Liver (tissue), 9 donors: Measurements from ENCODE around the gene TUBGCP2. TPM values are rescaled to one million over a fixed set of nuclear protein-coding genes. Genes with fewer than 3 reads are reported as not detected.
A peak's percentile ranks its signal among the peaks of the same experiment; 100 is the strongest.

Experiments
- DNase-seq: peaks from one replicate; pipeline ENCODE4 v3.0.0-alpha.2; 2017; ENCODE audit warnings: low spot score
- H3K27ac ChIP-seq, 2 donors: one replicate each; pipeline ENCODE4 v1.7.0; 2013; ENCODE audit warnings: inconsistent platforms in 2 of 2, low read length in 2 of 2, control low read depth in 1 of 2, low read depth in 1 of 2, mild to moderate bottlenecking in 1 of 2
- H3K27me3 ChIP-seq, 4 donors: one replicate each; pipeline versions ENCODE4 v1.6.1 to v1.7.0; 2013; ENCODE audit warnings: low read length in 3 of 4, inconsistent platforms in 1 of 4, mild to moderate bottlenecking in 1 of 4, moderate library complexity in 1 of 4; ENCODE audit not compliant: control insufficient read depth in 4 of 4, insufficient read depth in 4 of 4
- H3K36me3 ChIP-seq, 4 donors: one replicate each; pipeline versions ENCODE4 v1.6.1 to v1.7.0; 2013; ENCODE audit warnings: low read length in 3 of 4, mild to moderate bottlenecking in 3 of 4, low read depth in 1 of 4, moderate library complexity in 1 of 4; ENCODE audit not compliant: control insufficient read depth in 4 of 4, insufficient read depth in 3 of 4
- H3K4me1 ChIP-seq, 4 donors: one replicate each; pipeline versions ENCODE4 v1.6.1 to v1.7.0; 2013; ENCODE audit warnings: low read length in 3 of 4, mild to moderate bottlenecking in 3 of 4, moderate library complexity in 1 of 4; ENCODE audit not compliant: control insufficient read depth in 4 of 4, insufficient read depth in 4 of 4
- H3K4me3 ChIP-seq, 3 donors: one replicate each; pipeline versions ENCODE4 v1.6.1 to v1.7.0; 2013; ENCODE audit warnings: low read length in 3 of 3, control low read depth in 1 of 3, low read depth in 1 of 3, mild to moderate bottlenecking in 1 of 3
- H3K9ac ChIP-seq, 2 donors: one replicate each; pipeline ENCODE4 v1.7.0; 2013; ENCODE audit warnings: low read length in 2 of 2, mild to moderate bottlenecking in 2 of 2, moderate library complexity in 2 of 2, control low read depth in 1 of 2, low read depth in 1 of 2
- H3K9me3 ChIP-seq, 4 donors: one replicate each; pipeline versions ENCODE4 v1.6.1 to v1.7.0; 2013; ENCODE audit warnings: low read length in 3 of 4; ENCODE audit not compliant: control insufficient read depth in 4 of 4
- FOXA1 ChIP-seq: IDR thresholded peaks from 2 replicates; pipeline ENCODE4 v1.6.1; 2016; ENCODE audit warnings: antibody characterized with exemption
- FOXA2 ChIP-seq: IDR thresholded peaks from 2 replicates; pipeline ENCODE4 v1.6.1; 2016; ENCODE audit warnings: antibody characterized with exemption
- GABPA ChIP-seq, 2 donors: IDR thresholded peaks in 1 of 2; conservative IDR thresholded peaks in 1 of 2; 2 replicates each; pipeline ENCODE4 v1.6.1; 2016; ENCODE audit warnings: antibody characterized with exemption in 2 of 2, mild to moderate bottlenecking in 1 of 2, moderate library complexity in 1 of 2
- HNF4A ChIP-seq, 2 donors: conservative IDR thresholded peaks; 2 replicates each; pipeline ENCODE4 v1.6.1; 2016; ENCODE audit warnings: antibody characterized with exemption in 2 of 2, mild to moderate bottlenecking in 2 of 2
- HNF4G ChIP-seq: IDR thresholded peaks from 2 replicates; pipeline ENCODE4 v1.6.1; 2016; ENCODE audit warnings: antibody characterized with exemption
- JUND ChIP-seq, 2 donors: IDR thresholded peaks; 2 replicates each; pipeline ENCODE4 v1.6.1; 2016; ENCODE audit warnings: antibody characterized with exemption in 2 of 2
- NR2F2 ChIP-seq: IDR thresholded peaks from 2 replicates; pipeline ENCODE4 v1.6.1; 2016; ENCODE audit warnings: antibody characterized with exemption
- RAD21 ChIP-seq, 2 donors: IDR thresholded peaks; 2 replicates each; pipeline ENCODE4 v1.6.1; 2016; ENCODE audit warnings: antibody characterized with exemption in 2 of 2, mild to moderate bottlenecking in 2 of 2
- TAF1 ChIP-seq: conservative IDR thresholded peaks from 2 replicates; pipeline ENCODE4 v1.6.1; 2016; ENCODE audit warnings: antibody characterized with exemption, mild to moderate bottlenecking
- YY1 ChIP-seq: IDR thresholded peaks from 2 replicates; pipeline ENCODE4 v1.6.1; 2016; ENCODE audit warnings: antibody characterized with exemption, mild to moderate bottlenecking
- WGBS: extraction: QIAGEN DNeasy Blood & Tissue Kit; methylation state at CpG from one replicate; pipeline ENCODE4 v1.1.7; 2013; 5-methylcytosine and 5-hydroxymethylcytosine counted together
- polyA plus RNA-seq, 2 donors: library from polyadenylated mRNA; stranded (reverse) in 1 of 2; unstranded in 1 of 2; fragments of 200-250 nt in 1 of 2; fragments of >200 nt in 1 of 2; fragmentation: Nextera tagmentation in 1 of 2; extraction: Ambion mirVana in 1 of 2; gene quantifications; one replicate each; pipeline versions ENCODE4 v1.2.1 to v1.2.3, GENCODE V29; 2013 to 2015
- total RNA-seq, 2 donors: library from RNA; depleted of rRNA; stranded (reverse); fragments of >200 nt; gene quantifications; one replicate each; pipeline ENCODE4 v1.2.3, GENCODE V29; 2014
- TF ChIP-seq, protein P1 (sequence below): IDR thresholded peaks from 2 replicates; pipeline ENCODE4 v1.6.1; 2016; ENCODE audit warnings: antibody characterized with exemption
- TF ChIP-seq, protein P2 (sequence below): fragments of 150-350 bp; IDR thresholded peaks from 2 replicates; pipeline ENCODE4 v1.5.1; 2017; ENCODE audit warnings: improper control_type of control experiment, low read depth, low read length; ENCODE audit not compliant: missing input control
- donor health status: healthy.
- donor health status: healthy.
- donor health status: healthy.
- donor health status: healthy.
- donor health status: healthy.

TUBGCP2 gene
- total and polyA plus RNA-seq, 4 donors = 18.8 to 32.4 (median 27.6) TPM

DNA sequence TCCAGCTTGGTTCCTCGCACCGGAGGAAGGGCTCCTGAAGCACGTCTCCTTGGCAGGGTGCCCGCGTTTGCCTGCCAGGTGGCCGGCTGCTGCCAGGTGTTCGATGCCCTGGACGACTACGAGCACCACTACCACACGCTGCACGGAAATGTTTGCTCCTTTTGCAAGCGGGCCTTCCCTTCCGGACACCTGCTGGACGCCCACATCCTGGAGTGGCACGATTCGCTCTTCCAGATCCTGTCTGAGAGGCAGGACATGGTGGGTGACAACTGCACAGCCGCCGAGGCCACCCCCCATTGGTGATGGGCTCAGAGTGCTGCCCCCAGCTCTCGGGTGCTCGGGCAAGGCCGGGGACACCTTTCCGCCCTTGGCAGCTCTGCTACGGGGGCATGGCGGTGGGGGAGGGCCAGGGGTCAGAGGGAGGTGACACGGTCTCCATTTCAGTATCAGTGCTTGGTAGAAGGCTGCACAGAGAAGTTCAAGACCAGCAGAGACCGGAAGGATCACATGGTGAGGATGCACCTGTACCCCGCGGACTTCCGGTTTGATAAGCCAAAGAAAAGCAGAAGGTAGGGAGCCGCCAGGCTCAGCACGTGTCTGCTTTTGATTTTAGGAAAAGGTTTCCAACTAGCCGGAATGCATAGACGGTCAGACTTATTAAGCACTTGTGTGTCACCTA, 1.2 kb upstream of the TUBGCP2 start:
- 58% methylated on average over 33 of the region's 33 CpGs for WGBS
- H3K9me3 ChIP-seq = no peaks in the 10 kb centered on the region
- H3K4me1 ChIP-seq = peaks cover 2 to 40% (median 28%) of the 10 kb centered on the region in 4 donors
- no peak for DNase-seq
- no peaks in the 10 kb centered on the region for H3K27me3 ChIP-seq
- peak overlapping the region; percentile 91 to 98 for H3K27ac ChIP-seq
- TF ChIP-seq TAF1 = no peak
- TF ChIP-seq, protein P1, sequence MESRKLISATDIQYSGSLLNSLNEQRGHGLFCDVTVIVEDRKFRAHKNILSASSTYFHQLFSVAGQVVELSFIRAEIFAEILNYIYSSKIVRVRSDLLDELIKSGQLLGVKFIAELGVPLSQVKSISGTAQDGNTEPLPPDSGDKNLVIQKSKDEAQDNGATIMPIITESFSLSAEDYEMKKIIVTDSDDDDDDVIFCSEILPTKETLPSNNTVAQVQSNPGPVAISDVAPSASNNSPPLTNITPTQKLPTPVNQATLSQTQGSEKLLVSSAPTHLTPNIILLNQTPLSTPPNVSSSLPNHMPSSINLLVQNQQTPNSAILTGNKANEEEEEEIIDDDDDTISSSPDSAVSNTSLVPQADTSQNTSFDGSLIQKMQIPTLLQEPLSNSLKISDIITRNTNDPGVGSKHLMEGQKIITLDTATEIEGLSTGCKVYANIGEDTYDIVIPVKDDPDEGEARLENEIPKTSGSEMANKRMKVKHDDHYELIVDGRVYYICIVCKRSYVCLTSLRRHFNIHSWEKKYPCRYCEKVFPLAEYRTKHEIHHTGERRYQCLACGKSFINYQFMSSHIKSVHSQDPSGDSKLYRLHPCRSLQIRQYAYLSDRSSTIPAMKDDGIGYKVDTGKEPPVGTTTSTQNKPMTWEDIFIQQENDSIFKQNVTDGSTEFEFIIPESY = no peak
- peak in 1 of 2 donors; percentile 68 for TF ChIP-seq HNF4A (conservative IDR thresholded peaks at IDR 0.05)
- TF ChIP-seq FOXA1 = no peak
- no peak overlapping the region for H3K9ac ChIP-seq
- H3K36me3 ChIP-seq = peaks cover 0 to 21% (median 10%) of the 10 kb centered on the region in 4 donors
- H3K4me3 ChIP-seq = peak overlapping the region in 2 of 3 donors; percentile 50 to 88

DNA sequence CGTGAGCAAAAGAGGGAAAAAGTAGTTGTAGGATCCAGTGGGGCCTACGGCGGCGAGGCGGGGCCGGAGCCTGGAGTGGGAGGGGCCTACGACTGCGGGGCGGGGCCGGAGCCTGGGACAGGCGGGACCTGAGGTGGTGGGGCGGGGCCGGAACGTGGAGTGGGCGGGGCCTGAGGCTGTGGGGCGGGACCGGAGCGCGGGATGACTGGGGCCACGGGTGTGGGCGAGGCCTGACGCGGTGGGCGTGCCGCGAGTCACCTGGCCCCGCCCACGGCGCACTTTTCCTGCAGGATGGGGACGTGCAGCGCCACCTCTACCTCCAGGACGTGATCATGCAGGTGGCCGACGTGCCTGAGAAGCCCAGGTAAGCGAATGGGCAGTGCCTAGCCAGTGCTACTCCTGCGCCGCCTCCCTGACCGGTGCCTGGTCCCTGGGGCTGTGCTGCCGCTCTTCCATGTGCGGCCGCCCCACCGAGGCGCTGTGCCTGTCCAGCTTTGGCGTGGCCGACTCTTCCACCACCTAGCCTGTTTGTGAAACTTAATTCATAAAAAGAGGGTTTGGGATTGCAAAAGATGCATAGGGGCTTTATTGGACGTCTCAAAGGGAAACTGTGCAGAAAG, 538 bp upstream of the TUBGCP2 start:
- Histone ChIP-seq H3K36me3 (peaks cover 0 to 21% (median 10%) of the 10 kb centered on the region in 4 donors), H3K27me3 (no peaks in the 10 kb centered on the region), H3K9me3 (no peaks in the 10 kb centered on the region), H3K27ac (peak overlapping the region; percentile 91 to 98), H3K9ac (peak overlapping the region; percentile 45 to 62), H3K4me1 (peaks cover 2 to 41% (median 29%) of the 10 kb centered on the region in 4 donors), H3K4me3 (peak overlapping the region; percentile 85 to 94 (median 88))
- 12% methylated on average over 46 of the region's 46 CpGs for WGBS
- peak; percentile 99 for DNase-seq
- peak in 1 of 2 donors; percentile 63 for TF ChIP-seq GABPA (IDR thresholded peaks at IDR 0.05 in 1 of 2, conservative IDR thresholded peaks at IDR 0.05 in 1 of 2)
- no peak for TF ChIP-seq JUND (IDR thresholded peaks at IDR 0.05)

DNA sequence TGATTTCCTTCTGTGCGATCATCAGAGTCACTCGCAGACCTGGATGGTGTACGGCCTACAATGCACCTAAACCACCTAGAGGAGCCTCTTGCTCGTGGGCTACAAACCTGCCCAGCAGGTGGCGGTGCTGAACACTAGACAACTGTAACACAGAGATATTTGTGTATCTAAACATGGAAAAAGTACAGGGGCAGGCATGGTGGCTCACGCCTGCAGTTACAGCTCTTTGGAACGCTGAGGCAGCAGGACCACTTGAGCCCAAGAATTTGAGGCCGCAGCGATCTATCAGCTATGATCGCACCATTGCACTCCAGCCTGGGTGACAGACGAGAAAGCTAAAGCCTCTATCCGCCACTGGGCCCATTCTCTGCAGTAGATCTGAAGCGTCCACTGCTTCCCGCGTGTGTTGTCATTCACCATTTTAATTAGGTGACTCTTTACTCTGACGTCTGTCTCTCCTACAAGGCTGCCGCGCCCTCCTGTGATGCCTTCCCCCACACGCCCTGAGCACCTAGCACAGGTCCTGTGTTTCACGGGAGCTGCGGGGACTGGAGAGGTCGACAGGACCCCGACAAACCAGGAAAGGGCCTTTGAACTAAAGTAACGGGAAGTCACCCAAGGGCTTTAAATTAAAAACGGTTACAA, 774 bp downstream of the TUBGCP2 start:
- 3% methylated on average over 25 of the region's 25 CpGs for WGBS
- Histone ChIP-seq H3K27me3 (no peaks in the 10 kb centered on the region), H3K4me1 (peaks cover 2 to 39% (median 30%) of the 10 kb centered on the region in 4 donors), H3K9me3 (no peaks in the 10 kb centered on the region), H3K4me3 (peak overlapping the region; percentile 85 to 94 (median 88)), H3K27ac (peak overlapping the region; percentile 91 to 98), H3K9ac (peak overlapping the region; percentile 26 to 95), H3K36me3 (peaks cover 0 to 19% (median 9%) of the 10 kb centered on the region in 4 donors)
- TF ChIP-seq GABPA (IDR thresholded peaks at IDR 0.05 in 1 of 2, conservative IDR thresholded peaks at IDR 0.05 in 1 of 2) (peak in 1 of 2 donors; percentile 46), TAF1 (no peak), NR2F2 (no peak), FOXA2 (no peak), RAD21 (IDR thresholded peaks at IDR 0.05) (peak; percentile 68 to 77), HNF4A (conservative IDR thresholded peaks at IDR 0.05) (peak; percentile 6 to 7), HNF4G (no peak), YY1 (peak; percentile 73)
- TF ChIP-seq, protein P2, sequence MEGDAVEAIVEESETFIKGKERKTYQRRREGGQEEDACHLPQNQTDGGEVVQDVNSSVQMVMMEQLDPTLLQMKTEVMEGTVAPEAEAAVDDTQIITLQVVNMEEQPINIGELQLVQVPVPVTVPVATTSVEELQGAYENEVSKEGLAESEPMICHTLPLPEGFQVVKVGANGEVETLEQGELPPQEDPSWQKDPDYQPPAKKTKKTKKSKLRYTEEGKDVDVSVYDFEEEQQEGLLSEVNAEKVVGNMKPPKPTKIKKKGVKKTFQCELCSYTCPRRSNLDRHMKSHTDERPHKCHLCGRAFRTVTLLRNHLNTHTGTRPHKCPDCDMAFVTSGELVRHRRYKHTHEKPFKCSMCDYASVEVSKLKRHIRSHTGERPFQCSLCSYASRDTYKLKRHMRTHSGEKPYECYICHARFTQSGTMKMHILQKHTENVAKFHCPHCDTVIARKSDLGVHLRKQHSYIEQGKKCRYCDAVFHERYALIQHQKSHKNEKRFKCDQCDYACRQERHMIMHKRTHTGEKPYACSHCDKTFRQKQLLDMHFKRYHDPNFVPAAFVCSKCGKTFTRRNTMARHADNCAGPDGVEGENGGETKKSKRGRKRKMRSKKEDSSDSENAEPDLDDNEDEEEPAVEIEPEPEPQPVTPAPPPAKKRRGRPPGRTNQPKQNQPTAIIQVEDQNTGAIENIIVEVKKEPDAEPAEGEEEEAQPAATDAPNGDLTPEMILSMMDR = peak; percentile 69
- peak; percentile 88 for DNase-seq
